DMS53 treated with DMSO at 0.1 percent for 48 hours (cell line): ENCODE results near the gene WDR26.

Experiments used
- DNase-seq: peaks from one replicate; lab custom pipeline; 2025; ENCODE audit not compliant: unreplicated experiment; lab: John Stamatoyannopoulos, UW

Gene WDR26

DNA sequence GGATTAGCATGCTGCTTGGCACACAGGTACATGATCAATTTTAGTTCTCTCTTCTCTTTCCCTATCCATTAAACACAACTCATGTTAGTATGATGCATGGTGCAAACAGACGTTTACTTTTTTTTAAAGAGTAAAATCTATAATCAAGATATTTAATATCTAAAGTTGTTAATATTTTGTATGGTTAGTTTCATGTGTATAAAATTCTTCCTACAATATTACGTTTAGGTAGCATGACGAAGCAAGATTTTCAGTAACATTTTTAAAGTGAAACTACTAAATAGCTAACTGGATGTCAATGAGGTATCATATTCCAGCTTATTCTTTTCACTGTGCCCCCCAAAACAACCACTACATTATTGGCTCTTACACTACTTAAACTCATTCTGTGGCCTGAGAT lies 41.3 kb downstream of the WDR26 start:
- DNase-seq, result no peak

- DNase-seq, result no peak
These were observed 42.0 kb downstream of the WDR26 start for GRCh38 chr1:224392411-224393249.

GRCh38 chr1:224390517-224390916 lies 44.1 kb downstream of the WDR26 start:
- DNase-seq, result no peak

DNA sequence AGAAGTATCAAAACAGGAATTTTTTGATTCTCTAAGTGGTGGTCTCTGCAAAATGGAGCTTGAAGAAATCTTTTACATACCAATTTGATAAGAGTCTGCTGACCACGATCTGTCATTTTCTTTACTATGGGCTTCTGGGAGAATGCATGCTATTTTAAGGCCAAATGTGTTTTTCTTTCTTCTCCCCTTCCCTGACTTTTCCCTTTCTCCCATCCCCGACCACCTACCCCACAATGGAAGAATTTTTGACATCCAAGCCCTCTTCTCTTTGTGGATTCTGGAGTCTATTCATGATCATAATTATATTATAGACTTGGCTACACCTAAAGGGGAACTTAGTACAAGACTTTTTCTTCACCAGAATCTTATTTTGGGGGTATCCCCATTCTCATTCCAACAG lies 46.7 kb downstream of the WDR26 start:
- no peak for DNase-seq

GRCh38 chr1:224387302-224387912 lies 47.2 kb downstream of the WDR26 start:
- DNase-seq, result no peak

- DNase-seq, result no peak
These were observed 51.4 kb downstream of the WDR26 start for GRCh38 chr1:224383218-224383617.

DNA sequence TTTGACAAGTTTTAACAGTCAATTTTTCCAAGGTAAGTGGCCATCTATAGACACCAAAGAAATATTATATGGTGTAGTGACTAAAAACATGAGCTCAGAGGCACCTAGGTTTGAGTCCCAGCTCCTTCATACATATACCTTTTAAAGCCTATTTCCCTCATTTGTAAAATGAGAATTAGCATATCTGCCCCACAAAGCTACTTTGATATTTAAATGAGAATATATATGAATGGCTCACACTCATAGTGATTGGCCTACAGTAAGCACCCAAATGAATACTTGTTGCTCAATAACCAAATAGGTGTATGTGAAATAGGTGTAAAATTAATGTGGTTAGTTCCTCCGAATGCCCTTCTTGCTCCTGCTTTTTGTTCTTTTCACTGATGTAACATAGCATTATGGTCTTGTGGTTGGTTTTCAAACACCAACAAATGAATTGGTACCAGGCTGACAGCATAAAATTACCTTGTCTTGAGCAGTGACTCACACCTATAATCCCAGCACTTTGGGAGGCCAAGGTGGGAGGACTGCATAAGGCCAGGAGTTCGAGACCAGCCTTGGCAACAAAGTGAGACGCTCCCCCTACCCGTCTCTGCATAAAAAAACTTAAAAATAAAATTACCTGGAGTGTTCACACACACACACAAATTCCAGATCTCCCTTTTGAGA lies 52.6 kb downstream of the WDR26 start:
- no peak for DNase-seq

DNA sequence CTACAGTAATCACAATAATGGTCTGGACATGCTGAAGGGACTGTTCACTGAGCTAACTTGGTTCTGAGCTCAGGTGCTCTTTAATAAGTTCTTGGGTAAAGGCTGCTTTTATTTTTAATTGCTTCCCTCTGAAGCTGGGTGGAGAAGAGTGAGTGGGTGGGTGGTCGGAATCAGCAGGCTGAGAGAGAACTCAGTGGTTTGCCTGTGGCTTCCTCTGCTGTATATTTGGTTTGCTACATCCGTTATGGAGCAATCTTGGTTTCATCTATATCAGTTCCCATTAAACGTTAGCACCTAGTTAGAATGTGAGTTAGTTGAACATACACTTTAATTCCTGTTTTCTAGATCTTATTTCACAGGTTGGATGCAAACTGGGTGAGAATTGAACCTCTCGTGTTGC lies 54.6 kb downstream of the WDR26 start:
- DNase-seq, result no peak

GRCh38 chr1:224378855-224379631 lies 55.6 kb downstream of the WDR26 start:
- DNase-seq, result no peak

- peak; percentile 9 for DNase-seq
These were observed 57.0 kb downstream of the WDR26 start for GRCh38 chr1:224377676-224378006.

DNA sequence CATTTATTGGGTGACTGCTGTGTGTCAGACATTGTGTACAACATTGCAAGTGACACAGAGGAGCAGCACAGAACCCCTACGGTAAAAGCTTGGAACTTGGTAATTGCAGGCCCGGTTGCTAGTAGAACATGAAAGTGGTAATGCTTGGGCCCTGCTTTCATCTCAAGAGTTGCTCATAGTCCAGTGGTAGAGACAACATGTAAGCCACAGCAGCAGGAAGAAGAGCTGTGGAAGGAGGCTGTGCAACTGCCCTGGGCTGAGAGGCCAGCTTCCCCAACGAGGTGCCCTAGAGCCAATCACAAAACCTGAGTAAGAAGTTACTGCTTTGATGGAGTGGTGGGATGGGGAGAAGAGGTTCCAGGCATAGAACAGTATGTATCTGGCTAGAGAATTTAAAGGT lies 59.5 kb downstream of the WDR26 start:
- DNase-seq, result no peak

DNA sequence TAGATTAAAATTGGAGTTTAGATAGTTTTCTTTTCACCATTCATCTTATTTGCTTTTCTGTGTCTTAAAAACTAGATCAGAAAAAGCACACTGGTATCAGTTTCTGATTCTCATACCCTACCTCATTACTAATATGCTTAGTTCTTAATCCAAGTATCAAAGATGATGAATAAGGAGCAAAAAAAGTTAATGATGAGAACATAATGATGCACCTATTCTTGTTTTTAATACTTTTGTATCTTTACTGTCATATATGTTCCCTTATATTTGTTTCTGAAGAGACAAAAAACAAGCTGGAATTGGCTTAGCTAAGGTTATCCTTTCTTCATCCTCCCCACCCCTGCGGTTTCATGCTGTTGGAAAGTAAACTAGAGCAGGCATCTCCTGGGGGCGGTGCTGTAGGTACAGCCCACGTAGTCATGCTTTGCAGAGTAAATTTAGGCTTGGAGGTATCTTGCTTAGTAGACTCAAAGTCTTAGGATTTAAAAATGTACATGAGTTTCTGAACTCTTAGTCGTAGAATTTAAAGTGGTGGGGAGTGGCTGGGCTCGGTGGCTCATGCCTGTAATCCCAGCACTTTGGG lies 61.5 kb downstream of the WDR26 start:
- DNase-seq, result no peak

DNA sequence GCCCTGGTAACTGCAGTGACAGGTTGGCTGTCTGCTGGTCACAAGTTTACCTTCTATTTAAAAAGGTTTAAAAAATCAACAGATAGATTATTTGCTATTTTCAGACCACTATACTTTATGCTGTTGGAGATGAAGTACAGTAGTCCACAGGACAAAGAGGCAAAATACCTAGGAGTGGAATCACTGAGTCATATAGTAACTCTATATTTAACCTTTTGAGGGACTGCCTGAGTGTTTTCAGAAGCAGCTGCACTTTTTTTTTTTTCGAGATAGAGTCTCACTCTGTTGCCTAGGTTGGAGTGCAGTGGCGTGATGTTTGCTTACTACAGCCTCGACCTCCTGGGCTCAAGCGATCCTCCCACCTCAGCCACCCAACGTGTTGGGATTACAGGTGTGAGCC lies 66.2 kb downstream of the WDR26 start:
- no peak for DNase-seq

GRCh38 chr1:224359207-224359606 lies 75.4 kb downstream of the WDR26 start:
- DNase-seq, result no peak

DNA sequence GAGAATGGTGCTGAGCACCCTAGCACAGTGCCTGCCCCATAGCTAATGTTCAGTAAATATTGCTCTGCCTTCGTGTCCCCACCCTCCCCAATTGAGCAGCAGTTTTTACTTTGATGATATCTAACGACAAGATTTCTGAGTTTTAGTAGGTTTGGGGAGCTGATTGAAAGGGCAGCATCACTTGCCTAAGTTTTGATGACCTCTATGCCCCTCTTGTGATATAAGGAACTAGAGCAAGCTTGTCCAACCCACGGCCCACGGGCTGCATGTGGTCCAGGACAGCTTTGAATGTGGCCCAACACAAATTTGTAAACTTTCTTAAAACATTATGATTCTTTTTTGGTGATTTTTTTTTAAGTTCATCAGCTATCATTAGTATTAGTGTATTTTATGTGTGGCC lies 76.4 kb downstream of the WDR26 start:
- DNase-seq, result no peak

- no peak for DNase-seq
These were observed 76.9 kb downstream of the WDR26 start for GRCh38 chr1:224357626-224358124.

DNA sequence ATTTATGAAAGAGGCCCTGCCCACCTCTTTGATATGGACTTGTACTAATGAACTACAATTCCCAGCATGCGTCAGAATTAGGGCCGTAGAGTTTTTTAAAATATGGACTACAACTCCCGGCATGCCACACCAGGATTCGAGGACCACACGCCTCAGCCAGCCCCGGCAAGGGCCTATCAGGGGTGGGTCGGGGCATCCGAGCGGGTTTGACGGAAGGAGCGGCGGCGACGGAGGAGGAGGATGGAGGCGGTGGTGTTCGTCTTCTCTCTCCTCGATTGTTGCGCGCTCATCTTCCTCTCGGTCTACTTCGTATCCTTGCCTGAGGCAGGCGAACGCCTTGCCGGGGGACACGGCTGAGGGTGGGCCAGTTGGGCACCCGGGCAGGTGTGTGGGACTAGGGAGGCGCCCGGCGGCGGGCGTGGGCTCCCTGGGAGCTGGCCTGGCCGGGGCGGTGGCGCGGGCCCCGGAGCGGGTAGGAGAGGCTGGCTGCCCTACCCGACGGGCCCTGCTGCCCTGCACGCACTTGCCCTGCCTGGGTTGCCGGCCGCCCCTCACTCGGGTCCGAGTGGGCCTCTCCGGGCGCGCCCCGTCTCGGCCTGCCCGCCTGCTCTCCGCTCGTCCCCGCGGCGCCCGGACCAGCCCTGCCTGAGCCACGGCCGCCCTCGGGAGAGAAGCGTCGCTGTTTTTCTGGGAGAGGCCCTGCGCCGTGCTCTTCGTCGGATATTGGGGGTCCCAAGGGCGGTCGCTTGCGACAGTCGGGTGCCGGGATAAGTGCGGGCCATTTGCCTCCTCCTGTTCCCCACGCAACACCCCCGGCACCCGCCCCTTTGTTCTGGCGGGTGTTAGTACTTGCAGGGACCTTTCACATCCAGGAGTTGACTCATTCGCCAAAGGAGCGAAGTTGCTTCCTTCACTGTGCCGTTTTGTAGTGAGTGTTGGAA lies 77.6 kb downstream of the WDR26 start, which contains the start of gene CNIH4:
Gene CNIH4 (plus strand): TSS at position 195 of the 941 bp plus-strand sequence. CDS start 46 bp downstream, at position 241.
- DNase-seq, result peak; percentile 89

DNA sequence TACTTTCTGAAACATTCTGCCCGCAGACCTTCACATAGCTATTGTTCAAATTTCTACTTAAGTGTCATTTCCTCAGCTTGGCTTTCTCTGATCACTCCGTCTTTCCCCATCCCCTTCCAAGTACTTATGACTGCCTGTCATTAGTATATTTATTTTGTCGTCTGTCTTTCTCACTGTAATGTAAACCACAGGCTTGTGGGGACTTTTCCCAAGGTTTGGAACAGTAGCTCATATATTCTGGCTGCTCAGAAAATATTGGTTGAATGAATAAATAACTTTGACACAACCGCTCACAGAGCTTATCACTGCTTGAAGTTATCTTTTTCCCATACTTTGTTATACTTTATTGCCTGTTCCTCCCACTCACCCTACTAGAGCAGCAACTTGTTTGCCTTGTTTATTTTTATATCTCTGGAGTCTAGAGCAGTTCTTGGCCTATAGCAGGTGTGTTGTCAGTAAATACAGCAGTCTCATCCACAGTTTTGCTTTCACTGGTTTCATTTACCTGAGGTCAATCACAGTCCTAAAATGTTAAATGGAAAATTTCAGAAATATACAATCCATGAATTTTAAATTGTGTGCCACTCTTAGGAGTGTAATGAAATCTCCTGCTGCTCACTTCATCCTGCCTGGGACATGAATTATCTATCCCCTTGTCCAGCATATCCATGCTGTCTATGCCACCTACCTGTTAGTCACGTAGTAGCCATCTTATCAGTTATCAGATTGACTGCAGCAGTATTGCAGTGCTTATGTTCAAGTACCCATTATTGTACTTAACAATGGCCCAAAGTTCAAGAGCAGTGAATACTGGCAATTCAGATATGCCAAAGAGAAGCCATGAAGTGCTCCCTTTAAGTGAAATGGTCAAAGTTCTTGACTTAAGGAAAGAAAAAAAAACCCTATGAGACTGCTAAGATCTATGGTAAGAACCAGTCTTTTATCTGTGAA lies 80.3 kb downstream of the WDR26 start:
- no peak for DNase-seq
